ENCODE data around the gene TRMT11. TPM values are rescaled to one million over a fixed set of nuclear protein-coding genes. Genes with fewer than 3 reads are reported as not detected.

Gene TRMT11
- total and polyA plus RNA-seq, 5 donors from 2014 or later: 5.7 to 16.9 (median 9.8) TPM

DNA sequence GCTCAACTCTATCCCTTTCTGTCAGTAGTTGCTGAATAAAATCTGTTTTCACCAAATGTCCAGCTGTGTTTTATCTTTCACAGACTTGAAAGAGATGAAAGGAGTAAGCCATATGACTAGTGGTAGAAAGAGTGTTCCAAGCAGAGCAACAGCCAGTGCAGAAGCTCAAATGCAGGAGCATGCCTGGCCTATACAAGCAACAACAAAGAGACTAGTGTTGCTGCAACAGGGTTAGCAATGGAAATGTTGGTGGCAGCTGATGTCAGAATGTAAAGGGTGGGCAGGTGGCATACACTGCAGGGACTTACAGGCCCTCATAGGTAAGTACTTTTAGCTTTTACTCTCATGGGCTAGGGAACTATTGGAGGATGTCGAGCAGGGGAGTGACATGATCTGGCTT, 35.0 kb upstream of the TRMT11 start:
- Histone ChIP-seq H3K4me1 (ENCODE audit: control insufficient read depth, insufficient read depth, low read length, poor library complexity, severe bottlenecking) (no peaks in the 10 kb centered on the region), H3K4me3 (ENCODE audit: low read depth, low read length) (no peak overlapping the region), H3K36me3 (ENCODE audit: control insufficient read depth, insufficient read depth, low read length) (no peaks in the 10 kb centered on the region), H3K27me3 (ENCODE audit: control insufficient read depth, insufficient read depth, low read length) (peaks cover 2% of the 10 kb centered on the region), H3K27ac (ENCODE audit: insufficient read depth, low read length, poor library complexity, severe bottlenecking) (no peak overlapping the region), H3K9me3 (ENCODE audit: control insufficient read depth in 2 of 2, low read length in 2 of 2) (no peaks in the 10 kb centered on the region)
- Mint-ChIP-seq H3K4me1 (peaks cover 0 to 5% (median 3%) of the 10 kb centered on the region in 4 donors), H3K27ac (no peak overlapping the region), H3K9me3 (no peaks in the 10 kb centered on the region), H3K4me3 (peak overlapping the region in 1 of 4 donors; percentile 47), H3K36me3 (no peaks in the 10 kb centered on the region), H3K27me3 (peaks cover 24% of the 10 kb centered on the region)
- ATAC-seq (ENCODE audit: low read depth in 2 of 2) (no peak), DNase-seq (no peak)

- Mint-ChIP-seq H3K4me3 (no peak overlapping the region), H3K9me3 (no peaks in the 10 kb centered on the region), H3K27me3 (peaks cover 19% of the 10 kb centered on the region), H3K27ac (no peak overlapping the region), H3K36me3 (no peaks in the 10 kb centered on the region), H3K4me1 (peaks cover 0 to 8% (median 3%) of the 10 kb centered on the region in 4 donors)
- no peak overlapping the region for H3K4me3 ChIP-seq (ENCODE audit: low read depth, low read length)
- no peak for ATAC-seq (ENCODE audit: low read depth in 2 of 2)
- H3K27ac ChIP-seq (ENCODE audit: insufficient read depth, low read length, poor library complexity, severe bottlenecking): no peak overlapping the region
- peak in 1 of 3 donors; percentile 15 for DNase-seq
- peaks cover 10% of the 10 kb centered on the region for H3K4me1 ChIP-seq (ENCODE audit: control insufficient read depth, insufficient read depth, low read length, poor library complexity, severe bottlenecking)
- no peaks in the 10 kb centered on the region for H3K36me3 ChIP-seq (ENCODE audit: control insufficient read depth, insufficient read depth, low read length)
- peaks cover 2% of the 10 kb centered on the region for H3K27me3 ChIP-seq (ENCODE audit: control insufficient read depth, insufficient read depth, low read length)
- no peaks in the 10 kb centered on the region for H3K9me3 ChIP-seq (ENCODE audit: control insufficient read depth in 2 of 2, low read length in 2 of 2)
Observed at GRCh38 chr6:125952764-125953501, 33.4 kb upstream of the TRMT11 start.

DNA sequence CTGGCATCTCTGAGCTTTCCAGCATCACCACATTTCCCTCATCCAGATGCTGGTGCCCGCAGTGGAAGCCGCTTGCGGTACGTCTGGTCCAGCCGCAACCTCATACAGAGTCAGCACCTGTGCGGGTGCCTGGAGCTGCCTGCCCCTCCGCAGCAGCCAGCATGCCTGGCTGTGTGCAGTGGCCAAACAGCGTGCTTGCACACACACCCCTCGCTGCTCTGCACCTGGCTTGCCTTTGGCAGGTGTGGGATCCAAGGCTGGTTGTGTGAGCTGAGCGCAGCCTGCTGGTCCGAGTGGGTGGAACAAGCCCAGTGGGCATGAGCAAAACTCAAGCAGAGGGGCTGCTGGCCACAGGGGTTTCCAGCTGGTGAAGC, 32.9 kb upstream of the TRMT11 start:
- peaks cover 15% of the 10 kb centered on the region for H3K27me3 Mint-ChIP-seq
- Histone ChIP-seq H3K9me3 (ENCODE audit: control insufficient read depth in 2 of 2, low read length in 2 of 2) (no peaks in the 10 kb centered on the region), H3K4me1 (ENCODE audit: control insufficient read depth, insufficient read depth, low read length, poor library complexity, severe bottlenecking) (peaks cover 16% of the 10 kb centered on the region), H3K4me3 (ENCODE audit: low read depth, low read length) (no peak overlapping the region), H3K27me3 (ENCODE audit: control insufficient read depth, insufficient read depth, low read length) (peaks cover 2% of the 10 kb centered on the region), H3K27ac (ENCODE audit: insufficient read depth, low read length, poor library complexity, severe bottlenecking) (no peak overlapping the region), H3K36me3 (ENCODE audit: control insufficient read depth, insufficient read depth, low read length) (no peaks in the 10 kb centered on the region)
- no peaks in the 10 kb centered on the region for H3K9me3 Mint-ChIP-seq
- no peak overlapping the region for H3K4me3 Mint-ChIP-seq
- ATAC-seq (ENCODE audit: low read depth in 2 of 2): no peak
- peaks cover 0 to 8% (median 3%) of the 10 kb centered on the region in 4 donors for H3K4me1 Mint-ChIP-seq
- H3K36me3 Mint-ChIP-seq: no peaks in the 10 kb centered on the region
- no peak overlapping the region for H3K27ac Mint-ChIP-seq
- no peak for DNase-seq

GRCh38 chr6:125954735-125955339, 31.5 kb upstream of the TRMT11 start:
- DNase-seq (no peak), ATAC-seq (ENCODE audit: low read depth in 2 of 2) (no peak)
- Histone ChIP-seq H3K27ac (ENCODE audit: insufficient read depth, low read length, poor library complexity, severe bottlenecking) (no peak overlapping the region), H3K4me3 (ENCODE audit: low read depth, low read length) (no peak overlapping the region), H3K36me3 (ENCODE audit: control insufficient read depth, insufficient read depth, low read length) (no peaks in the 10 kb centered on the region), H3K27me3 (ENCODE audit: control insufficient read depth, insufficient read depth, low read length) (peaks cover 2% of the 10 kb centered on the region), H3K9me3 (ENCODE audit: control insufficient read depth in 2 of 2, low read length in 2 of 2) (no peaks in the 10 kb centered on the region), H3K4me1 (ENCODE audit: control insufficient read depth, insufficient read depth, low read length, poor library complexity, severe bottlenecking) (peaks cover 18% of the 10 kb centered on the region)
- peaks cover 11% of the 10 kb centered on the region for H3K27me3 Mint-ChIP-seq
- H3K36me3 Mint-ChIP-seq: no peaks in the 10 kb centered on the region
- H3K4me1 Mint-ChIP-seq: peaks cover 0 to 8% (median 3%) of the 10 kb centered on the region in 4 donors
- H3K9me3 Mint-ChIP-seq: no peaks in the 10 kb centered on the region
- H3K4me3 Mint-ChIP-seq: peak overlapping the region in 2 of 4 donors; percentile 12 to 62
- peak overlapping the region in 2 of 3 donors; percentile 5 to 72 for H3K27ac Mint-ChIP-seq

DNA sequence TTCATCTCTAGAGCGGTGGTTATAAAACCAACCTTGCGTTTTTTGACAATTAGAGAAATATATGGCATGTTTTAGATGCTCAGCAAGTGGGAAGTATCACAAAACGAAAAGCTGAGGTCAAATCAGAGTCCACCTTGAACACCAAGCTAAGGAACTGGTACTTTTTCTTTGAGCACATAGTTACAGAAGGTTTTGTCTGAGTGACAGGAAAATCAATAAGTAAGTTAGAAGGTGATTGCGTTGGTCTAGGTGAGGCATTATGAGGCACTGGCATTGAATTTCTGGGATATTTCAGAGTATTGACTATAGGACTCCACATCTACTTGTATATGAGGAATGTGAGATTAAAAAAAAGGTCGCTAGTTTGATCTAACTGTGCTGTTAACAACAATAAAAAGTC, 30.4 kb upstream of the TRMT11 start:
- no peak for ATAC-seq (ENCODE audit: low read depth in 2 of 2)

GRCh38 chr6:125956506-125957390, 29.6 kb upstream of the TRMT11 start, which contains the start of gene HINT3:
Gene HINT3 (plus strand): TSS chr6:125956770. CDS start chr6:125956978, 208 bp downstream.
- Mint-ChIP-seq H3K27ac (no peak within 1 kb of the TSS), H3K9me3 (no peaks in the 10 kb centered on the region), H3K4me3 (no peak within 1 kb of the TSS), H3K4me1 (peaks cover 9 to 14% (median 12%) of the 10 kb centered on the region in 4 donors), H3K36me3 (no peaks in the 10 kb centered on the region), H3K27me3 (peaks cover 6% of the 10 kb centered on the region)
- Histone ChIP-seq H3K27ac (ENCODE audit: insufficient read depth, low read length, poor library complexity, severe bottlenecking) (peak within 1 kb of the TSS; percentile 92), H3K4me1 (ENCODE audit: control insufficient read depth, insufficient read depth, low read length, poor library complexity, severe bottlenecking) (peaks cover 18% of the 10 kb centered on the region), H3K27me3 (ENCODE audit: control insufficient read depth, insufficient read depth, low read length) (peaks cover 2% of the 10 kb centered on the region), H3K4me3 (ENCODE audit: low read depth, low read length) (peak within 1 kb of the TSS; percentile 91), H3K9me3 (ENCODE audit: control insufficient read depth in 2 of 2, low read length in 2 of 2) (no peaks in the 10 kb centered on the region), H3K36me3 (ENCODE audit: control insufficient read depth, insufficient read depth, low read length) (no peaks in the 10 kb centered on the region)
- peak; percentile 93 to 94 for ATAC-seq (ENCODE audit: low read depth in 2 of 2)
- DNase-seq: peak; percentile 96 to 98 (median 96)

More for the DNA sequence above, 30.4 kb upstream of the TRMT11 start:
- Histone ChIP-seq H3K27me3 (ENCODE audit: control insufficient read depth, insufficient read depth, low read length) (peaks cover 2% of the 10 kb centered on the region), H3K4me1 (ENCODE audit: control insufficient read depth, insufficient read depth, low read length, poor library complexity, severe bottlenecking) (peaks cover 18% of the 10 kb centered on the region), H3K36me3 (ENCODE audit: control insufficient read depth, insufficient read depth, low read length) (no peaks in the 10 kb centered on the region), H3K27ac (ENCODE audit: insufficient read depth, low read length, poor library complexity, severe bottlenecking) (peak overlapping the region; percentile 92), H3K4me3 (ENCODE audit: low read depth, low read length) (peak overlapping the region; percentile 91), H3K9me3 (ENCODE audit: control insufficient read depth in 2 of 2, low read length in 2 of 2) (no peaks in the 10 kb centered on the region)
- H3K36me3 Mint-ChIP-seq: no peaks in the 10 kb centered on the region
- H3K27me3 Mint-ChIP-seq: peaks cover 11% of the 10 kb centered on the region
- H3K4me3 Mint-ChIP-seq: no peak overlapping the region
- H3K9me3 Mint-ChIP-seq: no peaks in the 10 kb centered on the region
- H3K4me1 Mint-ChIP-seq: peaks cover 5 to 13% (median 8%) of the 10 kb centered on the region in 4 donors
- H3K27ac Mint-ChIP-seq: no peak overlapping the region
- no peak for DNase-seq

GRCh38 chr6:125957391-125957693, 29.0 kb upstream of the TRMT11 start:
- Histone ChIP-seq H3K4me1 (ENCODE audit: control insufficient read depth, insufficient read depth, low read length, poor library complexity, severe bottlenecking) (peaks cover 18% of the 10 kb centered on the region), H3K9me3 (ENCODE audit: control insufficient read depth in 2 of 2, low read length in 2 of 2) (no peaks in the 10 kb centered on the region), H3K36me3 (ENCODE audit: control insufficient read depth, insufficient read depth, low read length) (no peaks in the 10 kb centered on the region), H3K27me3 (ENCODE audit: control insufficient read depth, insufficient read depth, low read length) (peaks cover 2% of the 10 kb centered on the region), H3K4me3 (ENCODE audit: low read depth, low read length) (peak overlapping the region; percentile 91), H3K27ac (ENCODE audit: insufficient read depth, low read length, poor library complexity, severe bottlenecking) (peak overlapping the region; percentile 92)
- no peak for ATAC-seq (ENCODE audit: low read depth in 2 of 2)
- no peak overlapping the region for H3K27ac Mint-ChIP-seq
- no peak overlapping the region for H3K4me3 Mint-ChIP-seq
- H3K9me3 Mint-ChIP-seq: no peaks in the 10 kb centered on the region
- DNase-seq: no peak
- peaks cover 5% of the 10 kb centered on the region for H3K27me3 Mint-ChIP-seq
- H3K4me1 Mint-ChIP-seq: peaks cover 11 to 14% (median 13%) of the 10 kb centered on the region in 4 donors
- no peaks in the 10 kb centered on the region for H3K36me3 Mint-ChIP-seq

Measured in CD4-positive, CD25-positive, alpha-beta regulatory T cell (primary cell).